Measurements from ENCODE around the gene ISYNA1. TPM values are rescaled to one million over a fixed set of nuclear protein-coding genes. Genes with fewer than 3 reads are reported as not detected.
A peak's percentile ranks its signal among the peaks of the same experiment; 100 is the strongest.

ISYNA1 gene
- total and polyA plus RNA-seq, 2 of the 4 experiments (the other 2 are of a cell fraction) = 3.4 to 24.7 TPM

DNA sequence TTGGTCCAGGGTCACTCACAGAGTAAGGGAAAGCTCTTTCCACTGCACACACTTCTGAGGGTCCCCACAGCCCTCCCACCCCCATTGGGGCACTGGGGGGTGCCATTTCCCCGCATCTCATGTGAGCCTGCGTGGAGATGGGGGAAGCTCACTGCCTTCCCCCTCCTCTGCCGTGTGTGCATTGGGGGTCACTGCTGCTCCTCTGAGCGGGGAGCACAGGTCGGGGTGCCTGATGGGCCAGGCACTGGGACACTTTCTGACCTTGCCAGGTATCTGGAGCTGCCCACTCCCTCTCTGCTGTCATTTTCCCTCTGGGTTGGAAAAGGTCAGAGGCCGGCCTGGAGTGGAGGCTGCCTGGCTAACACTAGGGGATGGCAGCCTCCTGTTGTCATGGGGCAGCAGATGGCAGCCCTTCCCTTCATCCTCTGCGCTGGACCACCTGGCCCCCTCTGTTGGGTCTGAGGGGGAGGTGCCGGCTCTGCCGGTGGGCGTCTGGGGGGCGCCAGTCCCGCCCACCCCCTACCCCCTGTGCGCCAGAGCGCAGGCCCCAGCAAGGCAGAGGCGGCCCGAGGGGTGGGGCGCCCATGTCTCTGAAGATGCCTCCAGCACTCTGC lies 9.7 kb downstream of the ISYNA1 start:
- BruUV-seq (replicated peaks) = no TSS peak
- CTCF ChIA-PET = no interaction called here

More for the DNA sequence above, 9.7 kb downstream of the ISYNA1 start:
- no peak overlapping the region for H4K91ac ChIP-seq (ENCODE audit: insufficient read depth, low read depth, low read length)
- H2BK20ac ChIP-seq (ENCODE audit: low read depth, low read length) = no peak overlapping the region
- H3K4me2 ChIP-seq (ENCODE audit: low read depth, low read length) = no peak overlapping the region
- WGBS, 2 experiments (ENCODE audit: extremely low coverage in 2 of 2, insufficient read length in 1 of 2) = 69% methylated on average over 6 of the region's 17 CpGs; no CpG with 5 or more reads in 1 of the 2 experiments
- no peak overlapping the region for H3K14ac ChIP-seq (replicated peaks; ENCODE audit: low read depth, low read length)
- dilution Hi-C loops (cut with HindIII; ENCODE audit: low sequenced_read_pairs, unreplicated experiment) = no loop called here
- ATAC-seq (ENCODE audit: low read depth) (no peak), DNase-seq (no peak)
- H3K56ac ChIP-seq (ENCODE audit: extremely low read depth, insufficient read depth, low read length) = no peak overlapping the region
- peaks cover 18% of the 10 kb centered on the region for H3K4me1 ChIP-seq (ENCODE audit: control insufficient read depth, insufficient read depth, low read length)
- in situ Hi-C loops (cut with MboI; ENCODE audit: low sequenced_read_pairs) = no loop called here
- TF ChIP-seq RCOR1 (IDR thresholded peaks at IDR 0.05; ENCODE audit: insufficient replicate concordance, low read length) (no peak), RAD21 (IDR thresholded peaks at IDR 0.05; ENCODE audit: low read length) (no peak), MXI1 (IDR thresholded peaks at IDR 0.05; ENCODE audit: borderline replicate concordance, low read depth, low read length) (no peak), POLR2A (IDR thresholded peaks at IDR 0.05; ENCODE audit: low read depth, low read length) (no peak), MAZ (IDR thresholded peaks at IDR 0.05; ENCODE audit: borderline replicate concordance, low read depth, low read length) (no peak), CEBPB (IDR thresholded peaks at IDR 0.05; ENCODE audit: low read depth, low read length) (no peak), BHLHE40 (IDR thresholded peaks at IDR 0.05; ENCODE audit: low read depth, low read length) (no peak), SMC3 (IDR thresholded peaks at IDR 0.05; ENCODE audit: low read depth, low read length) (no peak), MAFK (IDR thresholded peaks at IDR 0.05; ENCODE audit: low read depth, low read length) (no peak), NFE2L2 (IDR thresholded peaks at IDR 0.05; ENCODE audit: low read depth, low read length) (no peak), RFX5 (IDR thresholded peaks at IDR 0.05; ENCODE audit: low read depth, low read length) (no peak), CHD1 (IDR thresholded peaks at IDR 0.05; ENCODE audit: low read depth, low read length) (no peak), FOS (IDR thresholded peaks at IDR 0.05; ENCODE audit: low read depth, low read length) (no peak)
- TF ChIP-seq, protein P1, sequence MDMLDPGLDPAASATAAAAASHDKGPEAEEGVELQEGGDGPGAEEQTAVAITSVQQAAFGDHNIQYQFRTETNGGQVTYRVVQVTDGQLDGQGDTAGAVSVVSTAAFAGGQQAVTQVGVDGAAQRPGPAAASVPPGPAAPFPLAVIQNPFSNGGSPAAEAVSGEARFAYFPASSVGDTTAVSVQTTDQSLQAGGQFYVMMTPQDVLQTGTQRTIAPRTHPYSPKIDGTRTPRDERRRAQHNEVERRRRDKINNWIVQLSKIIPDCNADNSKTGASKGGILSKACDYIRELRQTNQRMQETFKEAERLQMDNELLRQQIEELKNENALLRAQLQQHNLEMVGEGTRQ (IDR thresholded peaks at IDR 0.05; ENCODE audit: low read depth, low read length) = no peak
- TF ChIP-seq, protein P2, sequence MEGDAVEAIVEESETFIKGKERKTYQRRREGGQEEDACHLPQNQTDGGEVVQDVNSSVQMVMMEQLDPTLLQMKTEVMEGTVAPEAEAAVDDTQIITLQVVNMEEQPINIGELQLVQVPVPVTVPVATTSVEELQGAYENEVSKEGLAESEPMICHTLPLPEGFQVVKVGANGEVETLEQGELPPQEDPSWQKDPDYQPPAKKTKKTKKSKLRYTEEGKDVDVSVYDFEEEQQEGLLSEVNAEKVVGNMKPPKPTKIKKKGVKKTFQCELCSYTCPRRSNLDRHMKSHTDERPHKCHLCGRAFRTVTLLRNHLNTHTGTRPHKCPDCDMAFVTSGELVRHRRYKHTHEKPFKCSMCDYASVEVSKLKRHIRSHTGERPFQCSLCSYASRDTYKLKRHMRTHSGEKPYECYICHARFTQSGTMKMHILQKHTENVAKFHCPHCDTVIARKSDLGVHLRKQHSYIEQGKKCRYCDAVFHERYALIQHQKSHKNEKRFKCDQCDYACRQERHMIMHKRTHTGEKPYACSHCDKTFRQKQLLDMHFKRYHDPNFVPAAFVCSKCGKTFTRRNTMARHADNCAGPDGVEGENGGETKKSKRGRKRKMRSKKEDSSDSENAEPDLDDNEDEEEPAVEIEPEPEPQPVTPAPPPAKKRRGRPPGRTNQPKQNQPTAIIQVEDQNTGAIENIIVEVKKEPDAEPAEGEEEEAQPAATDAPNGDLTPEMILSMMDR (conservative IDR thresholded peaks at IDR 0.05; ENCODE audit: low read depth, low read length) = no peak
- TF ChIP-seq, protein P3, sequence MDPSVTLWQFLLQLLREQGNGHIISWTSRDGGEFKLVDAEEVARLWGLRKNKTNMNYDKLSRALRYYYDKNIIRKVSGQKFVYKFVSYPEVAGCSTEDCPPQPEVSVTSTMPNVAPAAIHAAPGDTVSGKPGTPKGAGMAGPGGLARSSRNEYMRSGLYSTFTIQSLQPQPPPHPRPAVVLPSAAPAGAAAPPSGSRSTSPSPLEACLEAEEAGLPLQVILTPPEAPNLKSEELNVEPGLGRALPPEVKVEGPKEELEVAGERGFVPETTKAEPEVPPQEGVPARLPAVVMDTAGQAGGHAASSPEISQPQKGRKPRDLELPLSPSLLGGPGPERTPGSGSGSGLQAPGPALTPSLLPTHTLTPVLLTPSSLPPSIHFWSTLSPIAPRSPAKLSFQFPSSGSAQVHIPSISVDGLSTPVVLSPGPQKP (IDR thresholded peaks at IDR 0.05; ENCODE audit: borderline replicate concordance, low read depth, low read length) = no peak
- H3K9ac ChIP-seq (ENCODE audit: low read depth, low read length) = no peak overlapping the region
- H2BK120ac ChIP-seq (ENCODE audit: low read depth, low read length) = no peak overlapping the region
- peak overlapping the region; percentile 29 for H2AK9ac ChIP-seq (replicated peaks; ENCODE audit: low read depth, low read length, poor library complexity)
- H3K18ac ChIP-seq (ENCODE audit: low read depth, low read length) = no peak overlapping the region
- POLR2A ChIA-PET (ENCODE audit: unreplicated experiment) = no interaction called here
- H2BK15ac ChIP-seq (ENCODE audit: low read depth, low read length) = no peak overlapping the region
- peak overlapping the region; percentile 86 for H2AFZ ChIP-seq (replicated peaks; ENCODE audit: low read length, poor library complexity)
- H3K36me3 ChIP-seq (ENCODE audit: control insufficient read depth, insufficient read depth, low read length) = no peaks in the 10 kb centered on the region; the same call in 1 of the 2 replicates
- H2BK5ac ChIP-seq (ENCODE audit: low read depth, low read length, poor library complexity, severe bottlenecking) = no peak overlapping the region
- H3K9me1 ChIP-seq (ENCODE audit: insufficient read depth, low read length) = peaks cover 15% of the 10 kb centered on the region
- H4K8ac ChIP-seq (ENCODE audit: low read depth in 2 of 2, low read length in 2 of 2) = no peak overlapping the region
- H4K20me1 ChIP-seq (ENCODE audit: insufficient read depth, low read length) = peaks cover 50% of the 10 kb centered on the region
- peaks cover 9 to 68% of the 10 kb centered on the region in 2 experiments for H3K79me1 ChIP-seq (ENCODE audit: low read depth in 1 of 2, low read length in 2 of 2)
- H3K27me3 ChIP-seq (ENCODE audit: control insufficient read depth, insufficient read depth, low read length) = no peaks in the 10 kb centered on the region
- H3K4ac ChIP-seq (ENCODE audit: low read depth, low read length) = no peak overlapping the region
- H3K4me3 ChIP-seq (ENCODE audit: insufficient read depth, low read depth, low read length) = no peak overlapping the region
- H2AK5ac ChIP-seq (ENCODE audit: low read depth, low read length) = no peak overlapping the region
- H3K9me3 ChIP-seq (ENCODE audit: control insufficient read depth, insufficient read depth, low read length) = no peaks in the 10 kb centered on the region
- no peak overlapping the region for H4K5ac ChIP-seq (ENCODE audit: low read depth, low read length)
- no peak overlapping the region for H3K23ac ChIP-seq (ENCODE audit: low read depth, low read length)
- intact Hi-C loops (cut with micrococcal nuclease) = no loop called here
- no peak overlapping the region; the same call in 1 of the 2 replicates for H3K27ac ChIP-seq (ENCODE audit: insufficient read depth, low read length)
